Measurements from ENCODE around the gene PSAPL1. TPM values are rescaled to one million over a fixed set of nuclear protein-coding genes. Genes with fewer than 3 reads are reported as not detected.

PSAPL1 gene, protein sequence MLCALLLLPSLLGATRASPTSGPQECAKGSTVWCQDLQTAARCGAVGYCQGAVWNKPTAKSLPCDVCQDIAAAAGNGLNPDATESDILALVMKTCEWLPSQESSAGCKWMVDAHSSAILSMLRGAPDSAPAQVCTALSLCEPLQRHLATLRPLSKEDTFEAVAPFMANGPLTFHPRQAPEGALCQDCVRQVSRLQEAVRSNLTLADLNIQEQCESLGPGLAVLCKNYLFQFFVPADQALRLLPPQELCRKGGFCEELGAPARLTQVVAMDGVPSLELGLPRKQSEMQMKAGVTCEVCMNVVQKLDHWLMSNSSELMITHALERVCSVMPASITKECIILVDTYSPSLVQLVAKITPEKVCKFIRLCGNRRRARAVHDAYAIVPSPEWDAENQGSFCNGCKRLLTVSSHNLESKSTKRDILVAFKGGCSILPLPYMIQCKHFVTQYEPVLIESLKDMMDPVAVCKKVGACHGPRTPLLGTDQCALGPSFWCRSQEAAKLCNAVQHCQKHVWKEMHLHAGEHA
- polyA plus RNA-seq (ENCODE audit: insufficient read length in 3 of 3): not detected

DNA sequence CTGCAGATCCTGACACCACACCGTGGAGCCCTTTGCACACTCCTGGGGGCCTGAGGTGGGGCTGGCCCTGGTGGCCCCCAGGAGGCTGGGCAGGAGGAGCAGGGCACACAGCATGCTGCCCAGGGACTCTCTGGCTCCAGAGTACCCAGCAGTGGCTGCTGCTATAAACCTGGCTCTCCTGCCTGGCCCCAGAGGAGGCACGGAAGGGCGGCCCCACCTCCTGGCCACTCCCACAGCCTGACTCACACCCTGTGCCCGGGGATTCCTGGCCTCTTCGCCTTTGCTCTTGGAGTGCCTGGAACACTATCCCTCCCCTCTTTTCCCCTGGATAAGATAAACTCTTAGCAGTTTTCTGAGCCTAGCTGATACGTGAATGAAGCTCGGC, at the start of gene PSAPL1:
TSS of gene PSAPL1 (minus strand) at position 165 of the 385 bp plus-strand sequence. CDS start at position 114, 51 bp downstream.
- no peak for DNase-seq (ENCODE audit: low read depth in 3 of 3, low spot score in 2 of 3)

GRCh38 chr4:7481227-7481626, 46.5 kb upstream of the PSAPL1 start:
- no peak for DNase-seq (ENCODE audit: low read depth in 3 of 3, low spot score in 2 of 3)

DNA sequence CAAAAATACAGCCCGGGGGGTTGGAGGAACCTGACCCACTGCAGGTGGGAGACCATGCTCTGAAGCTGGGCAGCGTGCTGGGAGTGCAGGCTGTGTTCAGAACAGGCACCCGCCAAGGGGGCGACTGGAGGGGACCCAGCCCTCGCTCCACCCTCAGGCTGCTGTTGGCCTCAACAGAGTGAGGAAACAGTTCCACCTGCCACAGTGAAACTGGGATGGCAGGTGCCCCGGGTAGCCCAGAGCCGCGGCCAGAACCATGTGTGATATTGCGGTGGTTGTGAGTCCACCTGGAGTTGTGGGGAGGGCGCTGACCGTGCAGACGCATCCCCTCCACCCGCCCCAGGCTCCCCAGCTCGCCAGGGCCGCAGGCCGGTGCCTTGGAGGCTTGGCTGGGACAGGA, 45.7 kb upstream of the PSAPL1 start:
- no peak for DNase-seq (ENCODE audit: low read depth in 3 of 3, low spot score in 2 of 3)

DNA sequence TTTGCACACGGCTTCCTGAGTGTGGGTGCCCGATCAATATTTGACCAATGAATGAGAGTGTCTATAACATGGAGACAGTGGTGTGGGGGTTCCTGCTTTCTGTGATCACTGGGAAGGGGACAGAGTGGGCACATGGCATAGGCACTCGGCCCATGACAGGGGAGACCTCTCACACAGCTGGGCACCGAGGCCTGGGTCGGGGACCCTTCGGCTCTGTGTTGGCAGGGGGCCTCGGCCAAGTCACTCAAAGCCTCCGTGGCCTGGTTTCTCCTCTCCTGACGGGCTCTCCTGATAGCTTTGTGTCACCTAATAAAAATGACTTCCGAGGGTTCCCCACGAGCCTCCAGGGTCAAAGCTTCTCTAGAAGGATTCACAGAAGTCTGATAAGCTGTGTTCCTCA, 43.9 kb upstream of the PSAPL1 start:
- DNase-seq (ENCODE audit: low read depth in 3 of 3, low spot score in 2 of 3): no peak

- no peak for DNase-seq (ENCODE audit: low read depth in 3 of 3, low spot score in 2 of 3)
Observed at GRCh38 chr4:7477695-7478094, 43.0 kb upstream of the PSAPL1 start.

DNA sequence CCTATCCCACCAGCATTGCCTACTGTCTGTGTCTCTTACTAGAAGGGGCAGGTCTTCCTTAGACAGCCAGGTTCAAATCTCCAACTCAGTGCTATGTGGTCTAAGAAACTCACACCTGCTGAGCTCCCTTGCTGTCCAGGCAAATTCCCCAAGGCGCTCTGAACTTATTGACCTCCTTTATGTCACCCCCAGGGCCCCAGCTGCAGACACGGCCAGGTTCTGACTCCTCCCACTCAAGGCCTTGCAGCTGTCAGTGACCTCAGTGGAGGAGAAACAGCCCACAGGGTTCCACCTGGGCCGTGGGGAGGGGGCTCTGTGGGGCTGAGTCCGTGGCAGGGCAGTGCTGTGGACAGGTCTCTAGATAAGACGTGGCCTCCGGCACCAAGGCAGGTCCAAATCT, 42.1 kb upstream of the PSAPL1 start:
- DNase-seq (ENCODE audit: low read depth in 3 of 3, low spot score in 2 of 3): no peak

- DNase-seq (ENCODE audit: low read depth in 3 of 3, low spot score in 2 of 3): no peak
Observed at GRCh38 chr4:7475207-7475606, 40.5 kb upstream of the PSAPL1 start.

DNA sequence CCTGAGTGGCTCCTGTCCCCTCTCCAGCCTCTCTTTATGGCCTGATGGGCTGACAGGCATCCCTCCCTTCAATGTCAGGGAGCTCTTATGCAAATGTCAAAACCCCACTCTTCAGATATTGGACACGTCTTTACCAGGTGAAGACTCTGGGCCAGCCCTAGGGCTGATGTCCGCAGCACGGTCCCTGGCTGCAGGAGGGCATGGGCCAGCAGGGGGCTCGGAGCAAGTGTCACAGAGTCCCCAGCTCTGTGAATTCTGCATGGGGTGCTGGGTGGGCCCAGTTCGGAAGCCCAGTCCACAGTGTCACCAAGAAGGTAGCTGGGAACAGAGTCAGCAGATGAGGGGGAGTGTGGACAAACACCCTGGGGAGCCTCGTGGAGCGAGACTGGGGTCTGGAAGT, 39.6 kb upstream of the PSAPL1 start:
- DNase-seq (ENCODE audit: low read depth in 3 of 3, low spot score in 2 of 3): no peak

DNA sequence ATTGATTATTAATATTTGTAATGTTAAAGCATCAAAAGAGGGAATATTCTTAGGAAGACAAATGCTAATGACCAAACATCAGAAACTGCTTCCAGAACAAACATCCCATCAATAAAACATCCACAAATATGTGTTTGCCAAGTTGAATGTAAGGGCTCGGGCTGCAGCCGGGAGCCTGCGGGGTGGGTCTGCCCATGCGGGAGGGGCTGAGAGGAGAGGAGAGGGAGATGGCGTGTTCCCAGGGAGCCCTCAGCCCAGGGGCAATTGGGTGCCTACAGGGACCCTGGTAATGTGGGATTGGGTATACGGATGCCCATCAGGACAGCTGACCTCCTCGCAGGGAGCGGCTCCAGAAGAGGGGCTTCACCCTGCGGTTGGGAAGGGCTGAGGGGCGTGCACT, 38.4 kb upstream of the PSAPL1 start:
- no peak for DNase-seq (ENCODE audit: low read depth in 3 of 3, low spot score in 2 of 3)

DNA sequence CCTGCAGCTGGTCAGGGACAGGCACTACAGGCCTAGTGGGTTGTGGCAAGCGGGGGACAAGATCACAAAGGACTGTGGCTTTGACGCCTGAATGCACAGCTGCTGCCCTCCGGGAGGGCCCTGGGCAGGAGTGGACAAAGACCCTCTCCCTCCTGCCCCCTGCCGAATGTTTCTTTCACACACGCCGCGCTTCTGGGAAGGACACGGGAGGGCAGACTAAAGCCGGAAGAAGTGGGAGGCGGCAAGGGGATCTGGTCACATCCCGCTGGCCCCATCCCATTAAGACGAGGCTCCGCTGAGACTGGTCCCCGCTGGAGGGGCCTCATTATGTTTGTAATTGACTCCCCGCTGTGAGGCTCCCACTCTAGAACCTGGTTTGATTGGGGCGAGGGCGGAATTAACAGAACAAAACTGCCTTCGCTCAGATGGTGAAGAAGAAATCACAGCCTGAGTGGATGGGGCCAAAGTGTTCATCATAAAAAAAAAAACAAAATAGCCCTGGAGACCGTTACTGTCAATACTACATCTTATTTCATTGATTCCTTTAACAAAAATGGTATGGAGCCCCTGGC, 37.8 kb upstream of the PSAPL1 start:
- peak in 1 of 3 donors; percentile 33 for DNase-seq (ENCODE audit: low read depth in 3 of 3, low spot score in 2 of 3)

DNA sequence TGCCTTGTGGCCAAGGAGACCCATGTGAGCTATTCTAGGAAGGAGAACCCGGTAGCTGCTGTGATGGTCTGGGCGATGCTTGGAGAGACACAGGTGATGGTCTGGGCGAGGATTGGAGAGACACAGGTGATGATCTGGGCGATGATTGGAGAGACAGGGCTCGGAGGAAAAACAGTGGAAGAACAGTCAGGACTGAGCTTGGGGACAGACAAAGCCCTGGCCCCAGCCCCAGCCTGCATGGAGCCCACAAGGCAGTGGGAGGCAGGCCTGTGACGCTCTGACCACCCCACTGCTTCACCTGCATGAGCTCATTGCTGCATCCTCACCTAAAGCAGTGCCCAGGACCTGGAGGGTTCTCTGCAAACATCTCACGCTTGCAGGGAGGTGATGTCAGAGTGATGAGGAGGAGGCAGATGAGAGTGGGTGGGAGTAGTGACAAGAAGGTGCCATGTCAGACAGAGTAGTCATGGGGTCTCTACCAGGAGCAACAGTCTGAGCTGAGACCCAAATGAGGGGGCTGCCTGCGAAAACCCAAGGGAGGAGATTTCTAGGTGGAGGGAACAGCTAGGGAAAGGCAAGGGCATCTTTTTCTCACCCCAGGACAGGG, 35.9 kb upstream of the PSAPL1 start:
- no peak for DNase-seq (ENCODE audit: low read depth in 3 of 3, low spot score in 2 of 3)

DNA sequence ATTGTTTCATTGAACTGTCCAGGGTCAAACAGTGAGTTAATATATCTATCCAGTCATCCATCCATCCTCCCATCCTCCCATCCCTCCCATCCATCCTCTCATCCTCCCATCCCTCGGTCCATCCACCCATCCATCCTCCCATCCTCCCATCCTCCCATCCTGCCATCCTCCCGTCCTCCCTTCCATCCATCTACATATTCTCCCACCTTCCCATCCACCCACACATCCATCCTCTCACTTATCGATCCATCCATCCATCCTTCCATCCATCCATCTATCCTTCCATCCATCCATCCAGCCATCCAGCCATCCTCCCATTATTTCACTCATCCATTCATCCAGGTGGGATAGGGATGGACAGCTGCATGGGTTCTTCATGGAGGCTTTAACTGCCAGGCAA, 35.4 kb upstream of the PSAPL1 start:
- no peak for DNase-seq (ENCODE audit: low read depth in 3 of 3, low spot score in 2 of 3)

DNA sequence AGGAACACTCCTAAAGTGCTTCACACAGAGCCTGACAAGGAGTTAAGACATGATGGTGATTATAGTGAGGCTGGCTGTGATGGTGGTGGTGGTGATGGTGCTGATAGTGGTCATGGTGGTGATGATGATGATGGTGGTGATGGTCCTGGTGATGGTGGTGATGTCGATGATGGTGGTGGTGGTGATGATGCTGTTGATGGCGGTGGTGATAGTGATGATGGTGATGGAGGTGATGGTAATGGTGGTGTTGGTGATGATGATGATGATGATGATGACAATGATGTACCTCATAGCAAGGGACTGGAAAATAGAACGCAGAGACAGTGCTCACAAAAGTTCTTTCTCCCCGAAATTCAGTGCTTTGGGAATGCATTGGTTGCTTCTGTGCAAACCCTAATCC, 34.3 kb upstream of the PSAPL1 start:
- no peak for DNase-seq (ENCODE audit: low read depth in 3 of 3, low spot score in 2 of 3)

- no peak for DNase-seq (ENCODE audit: low read depth in 3 of 3, low spot score in 2 of 3)
Observed at GRCh38 chr4:7467471-7467870, 32.7 kb upstream of the PSAPL1 start.

DNA sequence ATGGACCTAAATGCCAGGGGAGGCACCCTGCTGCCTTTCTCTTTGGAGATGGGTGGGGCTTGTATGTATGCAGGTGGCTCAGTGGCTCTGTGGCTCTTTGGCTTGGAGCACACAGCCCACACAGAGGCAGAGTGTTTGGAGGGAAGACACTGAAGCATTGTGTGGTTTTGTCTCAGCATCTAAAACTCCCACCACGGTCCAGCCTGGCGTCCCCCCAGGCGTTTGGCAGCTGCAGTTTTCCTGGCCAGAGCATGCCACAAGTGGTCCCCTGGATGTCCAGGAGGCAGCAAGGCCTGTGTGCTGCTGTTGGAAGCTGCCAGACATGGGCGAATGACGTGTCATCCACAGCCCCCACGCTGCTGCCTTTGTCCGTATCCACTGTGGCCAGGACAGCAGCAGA, 32.2 kb upstream of the PSAPL1 start:
- DNase-seq (ENCODE audit: low read depth in 3 of 3, low spot score in 2 of 3): no peak

GRCh38 chr4:7466215-7466614, 31.5 kb upstream of the PSAPL1 start:
- no peak for DNase-seq (ENCODE audit: low read depth in 3 of 3, low spot score in 2 of 3)

DNA sequence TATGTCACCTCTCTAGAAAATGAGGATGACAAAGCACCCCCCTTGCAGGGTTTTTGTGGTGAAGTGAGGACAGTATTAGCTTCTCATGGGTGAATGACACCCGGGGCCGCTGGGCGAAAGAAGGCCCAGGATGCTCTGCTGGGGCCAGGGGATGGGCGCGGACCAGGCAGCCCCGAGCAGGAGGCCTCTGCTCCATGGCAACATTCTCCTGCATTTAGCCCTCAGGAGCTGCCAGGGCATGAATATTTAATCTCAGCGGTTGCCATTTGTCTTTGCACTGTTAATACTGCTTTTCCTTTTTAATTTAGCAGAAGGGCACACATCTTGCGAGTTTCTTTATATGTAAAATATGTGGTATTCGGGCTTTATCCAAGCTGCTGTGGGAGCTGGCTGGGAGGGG, 30.3 kb upstream of the PSAPL1 start:
- DNase-seq (ENCODE audit: low read depth in 3 of 3, low spot score in 2 of 3): no peak

- DNase-seq (ENCODE audit: low read depth in 3 of 3, low spot score in 2 of 3): no peak
Observed at GRCh38 chr4:7464259-7464655, 29.5 kb upstream of the PSAPL1 start.

- no peak for DNase-seq (ENCODE audit: low read depth in 3 of 3, low spot score in 2 of 3)
Observed at GRCh38 chr4:7463566-7464258, 29.0 kb upstream of the PSAPL1 start.

- DNase-seq (ENCODE audit: low read depth in 3 of 3, low spot score in 2 of 3): no peak
Observed at GRCh38 chr4:7462509-7462971, 27.8 kb upstream of the PSAPL1 start.

- no peak for DNase-seq (ENCODE audit: low read depth in 3 of 3, low spot score in 2 of 3)
Observed at GRCh38 chr4:7461230-7461629, 26.5 kb upstream of the PSAPL1 start.
